ENCODE measurements around the gene SELENOO.
A peak's percentile ranks its signal among the peaks of the same experiment; 100 is the strongest.
"Not testable (repeated sequence)": the region's sequence is repeated elsewhere in the genome, so short reads cannot be mapped to it uniquely, and the experiment has no call there.

Gene SELENOO, protein sequence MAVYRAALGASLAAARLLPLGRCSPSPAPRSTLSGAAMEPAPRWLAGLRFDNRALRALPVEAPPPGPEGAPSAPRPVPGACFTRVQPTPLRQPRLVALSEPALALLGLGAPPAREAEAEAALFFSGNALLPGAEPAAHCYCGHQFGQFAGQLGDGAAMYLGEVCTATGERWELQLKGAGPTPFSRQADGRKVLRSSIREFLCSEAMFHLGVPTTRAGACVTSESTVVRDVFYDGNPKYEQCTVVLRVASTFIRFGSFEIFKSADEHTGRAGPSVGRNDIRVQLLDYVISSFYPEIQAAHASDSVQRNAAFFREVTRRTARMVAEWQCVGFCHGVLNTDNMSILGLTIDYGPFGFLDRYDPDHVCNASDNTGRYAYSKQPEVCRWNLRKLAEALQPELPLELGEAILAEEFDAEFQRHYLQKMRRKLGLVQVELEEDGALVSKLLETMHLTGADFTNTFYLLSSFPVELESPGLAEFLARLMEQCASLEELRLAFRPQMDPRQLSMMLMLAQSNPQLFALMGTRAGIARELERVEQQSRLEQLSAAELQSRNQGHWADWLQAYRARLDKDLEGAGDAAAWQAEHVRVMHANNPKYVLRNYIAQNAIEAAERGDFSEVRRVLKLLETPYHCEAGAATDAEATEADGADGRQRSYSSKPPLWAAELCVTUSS
- long read RNA-seq, donor 1, transcript SELENOO-201 (9 exons, 2,315 nt) = major isoform, 7 of 19 reads
- long read RNA-seq, donor 1, partial matches to known transcripts = 12 of 19 reads
- long read RNA-seq, donor 1, other reads (novel, unspliced or antisense) = 0 of 19 reads
- long read RNA-seq, donor 2, transcript SELENOO-201 (9 exons, 2,315 nt) = major isoform, 6 of 6 reads
- long read RNA-seq, donor 2, partial matches to known transcripts = 0 of 6 reads
- long read RNA-seq, donor 2, other reads (novel, unspliced or antisense) = 0 of 6 reads
- long read RNA-seq, donor 3, partial matches to known transcripts = 0 of 2 reads
- long read RNA-seq, donor 3, other reads (novel, unspliced or antisense) = 0 of 2 reads
- long read RNA-seq, donor 4, transcript SELENOO-201 (9 exons, 2,315 nt) = major isoform, 7 of 19 reads
- long read RNA-seq, donor 4, partial matches to known transcripts = 12 of 19 reads
- long read RNA-seq, donor 4, other reads (novel, unspliced or antisense) = 0 of 19 reads
- long read RNA-seq, donor 5, transcript SELENOO-201 (9 exons, 2,315 nt) = major isoform, 7 of 34 reads
- long read RNA-seq, donor 5, partial matches to known transcripts = 27 of 34 reads
- long read RNA-seq, donor 5, other reads (novel, unspliced or antisense) = 0 of 34 reads
- long read RNA-seq, donor 6, partial matches to known transcripts = 6 of 10 reads
- long read RNA-seq, donor 6, other reads (novel, unspliced or antisense) = 0 of 10 reads
- long read RNA-seq, donor 7, transcript SELENOO-201 (9 exons, 2,315 nt) = major isoform, 5 of 14 reads
- long read RNA-seq, donor 7, partial matches to known transcripts = 9 of 14 reads
- long read RNA-seq, donor 7, other reads (novel, unspliced or antisense) = 0 of 14 reads
- long read RNA-seq, donor 8, partial matches to known transcripts = 0 of 4 reads
- long read RNA-seq, donor 8, other reads (novel, unspliced or antisense) = 0 of 4 reads

DNA sequence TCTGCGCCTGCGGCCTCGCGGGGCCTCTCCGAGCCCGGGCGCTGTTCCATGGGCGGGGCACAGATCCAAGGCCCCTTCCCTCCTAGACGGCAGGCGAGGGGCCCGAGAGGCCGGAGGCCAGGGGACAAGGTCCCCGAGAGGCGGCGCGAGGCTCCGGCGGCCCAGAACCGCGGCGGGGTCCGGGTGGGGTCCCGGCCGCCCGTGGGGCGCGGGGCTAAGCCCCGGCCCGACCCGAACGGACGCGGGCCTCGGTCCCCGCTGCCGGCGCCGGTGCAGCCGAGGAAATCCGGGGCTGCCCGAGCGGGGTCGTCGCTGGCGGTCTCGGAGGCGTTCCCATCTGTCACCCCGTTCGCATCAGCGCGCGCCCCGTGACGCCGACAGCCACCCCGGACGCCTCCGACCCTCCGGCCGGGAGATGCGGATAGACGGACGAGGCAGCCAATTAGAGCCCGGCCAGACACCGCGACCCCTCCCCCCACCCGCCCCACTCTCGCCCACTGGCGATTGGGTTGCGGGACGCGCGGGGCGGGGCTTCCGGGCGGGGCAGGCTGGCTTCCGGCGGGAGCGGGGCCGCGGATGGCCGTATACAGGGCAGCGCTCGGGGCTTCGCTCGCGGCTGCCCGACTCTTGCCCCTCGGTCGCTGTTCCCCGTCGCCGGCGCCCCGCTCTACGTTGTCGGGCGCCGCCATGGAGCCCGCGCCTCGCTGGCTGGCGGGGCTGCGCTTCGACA, at the start of gene SELENOO:
Gene SELENOO, plus strand, starts transcription at position 551 of the 730 bp plus-strand sequence. Its CDS starts 26 bp downstream, at position 577.
- DNase-seq = peak; percentile 84

DNA sequence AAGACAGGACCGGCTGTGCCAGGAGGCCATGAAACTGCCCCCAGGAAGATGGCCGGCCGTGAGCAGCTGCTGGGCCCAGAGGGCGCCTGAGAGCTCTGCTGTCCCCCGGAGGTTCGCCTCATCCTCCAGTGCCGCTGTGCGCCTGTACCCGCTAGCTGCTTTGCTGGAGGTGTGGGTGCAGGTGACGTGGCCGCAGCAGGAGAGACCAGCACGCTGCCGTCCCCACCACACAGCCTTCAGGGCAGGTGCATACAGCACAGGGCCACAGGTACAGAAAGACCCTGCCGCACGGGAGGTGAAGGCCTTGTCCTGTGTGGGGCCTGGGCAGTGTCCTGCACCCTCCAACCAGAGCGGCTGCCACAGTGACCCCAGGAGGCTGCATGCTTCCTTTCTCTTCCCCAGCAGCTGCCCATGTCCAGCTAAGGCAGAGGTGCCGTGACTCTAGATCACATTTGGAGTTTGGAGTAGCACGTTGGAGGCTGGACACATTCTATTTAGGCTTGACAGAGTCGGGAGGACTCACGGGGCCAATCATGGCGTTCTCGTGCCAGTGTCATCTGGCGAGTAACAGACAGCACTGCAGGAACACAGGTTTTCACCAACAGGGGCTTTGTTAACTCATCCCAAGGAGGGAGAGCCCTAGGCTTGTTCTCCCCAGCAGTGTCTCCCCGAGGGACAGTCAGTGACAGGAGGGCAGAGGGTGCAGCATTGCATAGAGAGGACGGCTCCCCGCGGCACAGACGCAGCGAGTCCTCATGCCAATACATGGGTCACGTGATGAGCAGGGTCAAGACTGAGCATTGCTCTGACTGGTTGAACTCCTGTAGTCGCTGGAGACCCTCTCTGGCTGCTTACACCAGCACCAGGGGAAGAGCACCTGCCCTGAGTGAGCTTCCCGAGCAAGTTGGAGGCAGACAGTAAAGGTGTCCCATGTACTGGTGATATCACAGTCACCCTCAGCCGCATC, 49.0 kb upstream of the SELENOO start:
- DNase-seq = no peak

DNA sequence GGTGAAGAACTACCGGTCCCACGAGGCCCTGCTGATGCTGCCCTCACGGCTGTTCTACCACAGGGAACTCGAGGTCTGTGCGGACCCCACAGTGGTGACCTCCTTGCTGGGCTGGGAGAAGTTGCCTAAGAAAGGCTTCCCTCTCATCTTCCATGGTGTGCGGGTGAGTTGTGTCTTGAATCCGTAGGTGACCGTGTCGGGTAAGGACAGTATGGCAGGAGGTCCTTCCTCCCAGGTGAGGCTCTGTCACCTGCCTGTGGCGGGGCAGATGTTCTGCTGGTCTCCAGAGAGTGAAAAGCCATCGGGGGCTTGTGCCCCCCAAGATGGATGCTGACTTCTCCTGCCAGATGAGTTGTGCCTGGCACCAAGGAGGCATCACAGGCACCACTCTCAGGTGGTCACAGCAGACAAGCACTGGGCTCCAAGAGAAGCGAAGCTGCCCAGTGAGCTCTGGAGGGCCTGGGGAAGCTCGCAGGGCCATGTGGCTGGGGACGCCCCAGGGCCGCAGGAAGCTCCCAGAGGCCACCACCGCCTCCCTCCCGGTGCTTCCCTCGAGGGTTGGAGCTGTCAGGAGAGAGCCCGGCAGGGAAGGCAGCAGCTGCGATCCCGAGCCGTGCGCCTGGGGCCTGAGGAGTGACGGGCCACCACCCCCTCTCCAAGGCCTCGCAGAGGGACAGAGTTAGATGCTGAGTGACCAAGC, 47.6 kb upstream of the SELENOO start:
- DNase-seq = no peak

DNA sequence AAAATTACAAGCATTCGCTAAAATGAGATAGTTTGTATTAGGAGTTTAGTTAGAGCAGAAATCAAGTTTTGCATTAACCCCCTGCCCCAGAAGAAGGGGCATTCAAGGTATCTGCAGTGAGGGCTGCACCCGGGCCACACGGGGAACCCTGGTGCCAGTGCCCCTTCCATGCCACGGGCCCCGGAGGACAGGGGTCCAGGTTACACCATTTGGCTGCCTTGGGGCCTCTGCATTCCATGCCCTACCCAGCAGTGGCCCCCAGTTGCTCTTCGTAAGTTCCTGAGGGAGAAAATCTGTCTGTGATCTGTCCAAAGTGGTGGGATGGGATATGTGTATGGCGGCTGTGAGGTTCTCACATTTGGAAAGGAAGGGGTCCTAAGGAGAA, 47.1 kb upstream of the SELENOO start:
- no peak for DNase-seq

DNA sequence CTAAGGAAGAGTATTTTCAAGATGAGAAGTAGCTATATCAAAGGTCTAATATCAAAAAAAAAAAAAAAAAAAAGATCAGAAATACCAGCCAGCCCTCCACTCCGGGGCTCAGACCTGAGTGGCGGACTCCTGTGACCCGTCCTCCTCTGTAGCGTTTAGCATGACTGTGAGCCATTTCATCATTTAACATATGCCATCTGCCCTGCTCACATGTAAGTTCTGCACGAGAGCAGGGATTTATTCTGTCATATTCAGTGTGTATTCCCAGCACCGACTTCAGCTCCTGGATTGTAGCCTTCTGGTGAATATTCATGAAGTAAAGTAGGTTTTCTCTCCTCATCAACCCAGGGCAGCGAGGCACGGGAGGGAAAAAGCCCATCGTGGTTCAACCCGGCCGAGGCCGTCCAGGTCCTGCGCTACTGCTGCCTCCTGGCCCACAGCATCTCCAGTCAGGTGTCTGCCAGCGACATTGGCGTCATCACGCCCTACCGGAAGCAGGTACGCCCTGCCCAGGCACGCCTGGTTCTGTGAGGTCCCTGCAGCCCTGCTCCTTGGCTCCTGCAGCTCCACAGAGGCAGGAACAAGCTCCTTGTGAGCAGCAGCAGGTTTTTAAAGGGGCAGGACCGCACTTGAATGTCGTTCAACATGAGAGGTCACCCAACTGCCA, 43.0 kb upstream of the SELENOO start:
- DNase-seq = no peak

DNA sequence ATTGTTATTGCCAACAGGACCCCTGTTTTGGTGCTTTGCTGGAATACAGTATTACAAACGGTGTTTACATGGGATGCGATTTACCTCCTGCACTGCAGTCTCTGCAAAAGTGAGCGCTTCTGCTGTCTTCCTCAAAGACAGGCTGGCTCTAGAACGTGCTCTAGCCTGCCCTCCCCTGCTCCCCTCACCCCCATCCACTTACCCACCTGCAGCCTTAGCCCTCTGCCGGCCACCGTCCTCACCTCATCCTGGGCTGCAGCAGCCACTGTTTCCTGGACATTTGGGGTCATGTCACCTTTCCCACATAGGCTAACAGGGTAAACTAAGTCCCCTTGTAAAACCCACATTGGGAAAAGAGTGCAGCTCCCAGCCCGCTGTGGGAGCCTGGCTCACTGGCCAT, 39.9 kb upstream of the SELENOO start:
- DNase-seq = no peak

DNA sequence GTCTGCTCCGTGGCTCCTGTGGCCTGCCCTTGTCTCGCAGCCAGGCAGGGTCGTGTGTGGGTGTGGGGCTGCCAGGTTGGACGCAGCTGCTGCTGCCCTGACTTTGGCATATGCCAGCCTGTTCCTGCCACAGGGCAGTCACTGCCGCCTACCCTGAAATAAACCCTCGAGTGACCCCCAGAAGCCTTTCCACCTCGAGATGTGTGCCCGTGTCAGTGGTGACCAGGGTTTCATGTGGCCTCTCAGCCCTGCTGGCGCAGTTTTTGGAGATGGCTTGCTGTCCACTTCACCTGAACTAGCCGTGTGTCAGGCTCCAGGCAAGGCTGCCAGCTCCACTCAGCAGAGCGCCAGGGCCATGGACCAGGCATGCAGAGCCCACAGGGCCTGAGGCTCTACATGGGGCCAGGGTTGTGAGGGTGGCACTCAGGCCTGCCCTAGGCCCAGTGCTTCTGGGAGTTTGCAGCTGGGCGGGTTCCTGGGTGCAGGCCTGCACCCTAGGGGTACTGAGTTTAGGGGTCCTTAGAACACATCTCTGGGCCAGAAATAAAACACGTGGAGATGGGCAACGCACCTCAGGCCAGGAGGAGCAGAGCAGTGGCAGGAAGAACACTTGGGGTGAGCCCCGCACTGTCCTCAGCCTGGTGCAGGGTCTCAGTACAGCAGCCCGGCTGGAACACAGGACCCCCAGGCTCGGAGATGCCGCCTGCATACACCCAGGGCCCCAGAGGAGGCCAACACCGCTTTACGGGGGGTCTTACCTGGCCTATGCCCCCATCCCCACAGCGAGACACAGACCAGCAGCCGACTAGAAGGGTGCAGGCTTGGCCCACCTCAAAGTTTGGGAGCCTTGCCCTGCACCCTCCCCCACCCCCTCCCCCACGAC, 39.1 kb upstream of the SELENOO start:
- DNase-seq = no peak

DNA sequence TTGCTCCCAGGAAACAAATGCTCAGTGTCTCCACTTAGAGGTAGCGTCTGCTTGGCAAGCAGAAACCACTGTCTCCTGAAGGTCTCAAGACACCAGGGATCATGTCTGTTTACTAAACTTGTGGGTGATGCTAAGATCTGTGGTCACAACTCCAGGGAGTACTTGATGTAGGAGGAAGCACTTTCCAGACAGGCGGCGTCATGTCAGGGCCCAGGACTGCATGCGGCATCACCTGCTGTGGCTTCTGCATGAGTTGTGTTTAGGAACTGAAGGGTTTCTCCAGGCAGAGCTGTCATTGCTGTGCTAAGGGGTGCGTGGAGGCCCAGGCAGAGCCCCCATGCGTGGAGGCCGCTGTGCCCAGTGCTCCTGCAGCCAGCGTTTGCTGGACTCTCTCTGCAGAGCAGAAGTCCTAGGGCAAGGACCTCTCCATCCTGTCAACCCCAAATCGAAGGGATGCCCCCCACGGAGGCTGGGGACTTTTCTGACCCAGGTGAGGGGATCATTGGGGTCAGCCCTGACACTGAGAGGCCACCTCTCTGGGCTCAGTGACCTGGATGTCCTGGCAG, 38.3 kb upstream of the SELENOO start:
- DNase-seq = no peak

DNA sequence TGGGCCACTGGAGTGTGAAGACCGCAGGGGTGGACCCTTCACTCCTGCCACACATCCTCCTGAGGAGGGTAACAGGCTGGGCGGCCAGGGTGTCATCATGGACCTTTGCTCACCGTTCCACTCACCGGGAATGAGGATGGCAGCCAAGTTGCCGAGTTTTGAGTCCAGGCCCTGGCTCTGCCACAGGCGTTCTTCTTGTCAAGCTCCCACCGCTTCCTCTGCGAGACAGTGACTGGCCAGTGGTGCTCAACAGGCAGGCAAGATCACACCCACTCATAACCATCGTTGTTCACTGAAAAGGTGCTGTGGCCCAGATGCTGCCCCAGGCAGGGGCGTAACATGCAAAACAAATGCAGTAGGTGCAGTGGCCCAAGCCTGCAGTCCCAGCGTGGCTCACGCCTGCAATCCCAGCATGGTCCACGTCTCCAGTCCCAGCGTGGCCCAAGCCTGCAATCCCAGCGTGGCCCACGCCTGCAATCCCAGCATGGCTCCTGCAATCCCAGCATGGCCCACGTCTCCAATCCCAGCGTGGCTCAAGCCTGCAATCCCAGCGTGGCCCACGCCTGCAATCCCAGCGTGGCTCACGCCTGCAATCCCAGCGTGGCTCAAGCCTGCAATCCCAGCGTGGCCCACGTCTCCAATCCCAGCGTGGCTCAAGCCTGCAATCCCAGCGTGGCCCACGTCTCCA, 35.2 kb upstream of the SELENOO start:
- DNase-seq = no peak

DNA sequence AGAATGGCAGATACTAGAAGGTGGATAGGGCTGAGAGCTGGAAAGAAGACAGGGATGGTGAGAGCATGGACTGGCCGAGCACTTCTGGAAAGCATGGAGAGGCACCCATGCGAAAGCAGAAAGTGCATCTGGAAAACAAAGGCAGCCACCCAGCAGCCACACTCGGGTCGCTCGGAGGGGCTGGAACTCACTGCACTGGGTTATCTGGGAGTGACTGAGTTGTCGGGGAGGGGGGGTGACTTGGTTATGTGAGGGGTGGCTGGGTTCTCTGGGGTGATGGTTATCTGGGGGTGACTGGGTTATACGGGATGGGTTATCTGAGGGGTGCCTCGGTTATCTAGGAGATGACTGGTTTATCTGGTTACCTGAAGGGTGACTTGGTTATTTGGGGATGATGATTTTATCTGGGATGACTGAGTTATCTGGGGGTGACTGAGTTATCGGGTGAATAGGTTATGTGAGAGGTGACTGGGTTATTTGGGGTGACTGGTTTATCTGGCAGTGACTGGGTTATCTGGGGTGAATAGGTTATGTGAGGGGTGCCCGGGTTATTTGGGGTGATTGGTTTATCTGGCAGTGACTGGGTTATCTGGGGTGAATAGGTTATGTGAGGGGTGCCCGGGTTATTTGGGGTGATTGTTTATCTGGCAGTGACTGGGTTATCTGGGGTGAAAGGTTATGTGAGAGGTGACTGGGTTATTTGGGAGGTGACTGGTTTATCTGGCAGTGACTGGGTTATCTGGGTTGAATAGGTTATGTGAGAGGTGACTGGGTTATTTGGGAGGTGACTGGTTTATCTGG, 32.9 kb upstream of the SELENOO start:
- DNase-seq = no peak

DNA sequence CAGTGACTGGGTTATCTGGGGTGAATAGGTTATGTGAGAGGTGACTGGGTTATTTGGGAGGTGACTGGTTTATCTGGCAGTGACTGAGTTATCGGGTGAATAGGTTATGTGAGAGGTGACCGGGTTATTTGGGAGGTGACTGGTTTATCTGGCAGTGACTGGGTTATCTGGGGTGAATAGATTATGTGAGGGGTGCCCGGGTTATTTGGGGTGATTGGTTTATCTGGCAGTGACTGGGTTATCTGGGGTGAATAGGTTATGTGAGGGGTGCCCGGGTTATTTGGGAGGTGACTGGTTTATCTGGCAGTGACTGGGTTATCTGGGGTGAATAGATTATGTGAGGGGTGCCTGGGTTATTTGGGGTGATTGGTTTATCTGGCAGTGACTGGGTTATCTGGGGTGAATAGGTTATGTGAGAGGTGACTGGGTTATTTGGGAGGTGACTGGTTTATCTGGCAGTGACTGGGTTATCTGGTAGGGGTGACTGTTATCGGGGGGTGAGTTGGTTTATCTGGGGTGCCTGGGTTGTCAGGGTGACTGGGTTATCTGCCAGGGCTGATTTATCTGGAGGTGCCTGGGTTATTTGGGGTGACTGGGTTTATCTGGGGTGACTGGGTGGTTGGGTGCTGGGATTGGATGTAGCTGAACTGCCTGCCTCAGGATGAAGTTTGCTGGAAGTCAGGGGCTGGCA, 32.2 kb upstream of the SELENOO start:
- DNase-seq = not testable (repeated sequence)

DNA sequence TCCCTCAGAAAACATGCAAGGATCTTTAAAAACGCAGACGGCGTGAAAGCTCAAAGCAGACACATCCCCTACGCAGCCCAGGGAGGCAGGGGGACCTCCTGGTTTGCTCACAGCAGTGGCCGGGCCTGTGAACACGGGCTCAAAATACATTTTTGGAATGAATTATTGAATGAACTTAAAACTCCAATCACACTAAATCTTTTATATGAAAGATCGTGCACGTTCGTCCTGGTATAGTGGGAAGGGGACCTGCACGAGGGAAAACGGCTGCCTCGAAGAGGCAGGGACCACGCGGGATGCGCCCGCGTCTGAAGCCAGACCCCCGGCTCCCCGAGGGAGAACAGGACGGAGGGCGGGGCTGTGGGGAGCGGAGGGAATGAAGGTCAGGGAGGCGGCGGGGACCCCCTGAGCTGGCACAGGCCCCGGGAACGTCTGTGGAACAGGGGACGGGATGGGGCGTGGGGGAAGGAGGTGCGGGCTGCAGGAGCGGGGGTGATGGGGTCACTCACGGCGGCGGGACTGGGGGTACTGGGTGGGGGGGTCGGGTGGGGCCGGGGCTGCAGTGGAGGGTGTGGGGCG, 31.5 kb upstream of the SELENOO start:
- no peak for DNase-seq

DNA sequence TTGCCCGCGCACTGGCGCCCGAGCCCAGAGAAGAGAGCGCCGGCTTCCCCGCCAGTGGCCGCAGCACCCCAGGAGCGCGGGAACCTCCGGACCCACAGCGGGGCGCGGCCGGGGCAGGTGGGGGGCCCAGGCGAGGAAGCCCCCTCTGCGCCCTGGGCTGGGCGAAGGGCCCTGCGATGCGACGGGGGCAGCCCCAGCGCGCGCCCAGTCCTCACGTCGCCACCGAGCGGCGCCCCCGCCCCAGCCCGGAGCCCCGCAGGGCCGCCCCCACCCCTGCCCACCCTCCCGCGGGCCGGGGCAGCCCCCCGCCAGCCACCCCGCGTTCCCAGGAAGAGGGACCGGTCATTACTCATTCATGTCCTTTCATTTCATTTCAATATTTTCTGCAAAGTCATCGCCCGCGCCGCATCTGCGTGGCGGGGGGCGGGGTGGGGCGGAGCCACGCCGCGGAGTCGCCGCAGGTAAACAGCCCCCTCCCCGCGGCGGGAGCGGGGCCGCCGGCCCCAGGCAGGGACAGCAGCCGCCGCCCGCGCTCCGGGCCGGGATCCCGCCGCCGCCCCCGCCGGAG, 31.0 kb upstream of the SELENOO start:
- DNase-seq = no peak

All from right kidney (tissue), 9 donors.